Measurements from ENCODE around the gene PREP. TPM values are rescaled to one million over a fixed set of nuclear protein-coding genes. Genes with fewer than 3 reads are reported as not detected.
A peak's percentile ranks its signal among the peaks of the same experiment; 100 is the strongest.

PREP gene
- total and polyA plus RNA-seq, 2 of the 8 experiments (the other 6 are each of a cell fraction or from before 2014, with no cell fraction given), result 26.8 to 70.0 TPM

GRCh38 chr6:105431226-105431625 lies 28.3 kb upstream of the PREP start:
- Histone ChIP-seq H3K4me3 (ENCODE audit: extremely low read depth in 1 of 4, insufficient read depth in 2 of 4, low read depth in 3 of 4, low read length in 4 of 4) (no peak overlapping the region), H3K4me2 (ENCODE audit: insufficient read depth in 1 of 2, low read depth in 2 of 2, low read length in 2 of 2) (no peak overlapping the region), H4K91ac (replicated peaks; ENCODE audit: insufficient read length, low read length) (no peak overlapping the region), H3K9me3 (ENCODE audit: insufficient read depth in 2 of 2, low read depth in 1 of 2, low read length in 1 of 2) (no peaks in the 10 kb centered on the region), H3K23me2 (ENCODE audit: low read depth, low read length) (no peaks in the 10 kb centered on the region), H3K27me3 (replicated peaks in 1 of 4; ENCODE audit: control insufficient read depth in 3 of 4, extremely low read depth in 1 of 4, insufficient read depth in 3 of 4, low read length in 3 of 4) (no peaks in the 10 kb centered on the region), H2BK12ac (ENCODE audit: low read depth, low read length) (no peak overlapping the region), H2BK20ac (ENCODE audit: low read length) (no peak overlapping the region), H3K9ac (replicated peaks in 1 of 4; ENCODE audit: extremely low read depth in 1 of 4, low read depth in 3 of 4, low read length in 3 of 4) (no peak overlapping the region), H3K27ac (ENCODE audit: low read depth, low read length) (no peak overlapping the region), H2BK120ac (replicated peaks; ENCODE audit: low read depth, low read length) (no peak overlapping the region), H4K20me1 (replicated peaks in 1 of 2; ENCODE audit: control insufficient read depth in 1 of 2, insufficient read depth in 2 of 2, low read length in 2 of 2) (no peaks in the 10 kb centered on the region), H3K79me1 (ENCODE audit: low read depth, low read length) (no peaks in the 10 kb centered on the region), H3K18ac (ENCODE audit: extremely low read depth, low read length) (no peak overlapping the region), H3K4me1 (replicated peaks in 1 of 4; ENCODE audit: control insufficient read depth in 3 of 4, insufficient read depth in 4 of 4, low read length in 3 of 4) (peaks cover 0 to 3% (median 0%) of the 10 kb centered on the region in 4 experiments; a peak in 1 of 7 replicates), H4K5ac (ENCODE audit: insufficient read length, low read depth, low read length) (no peak overlapping the region), H3K23ac (ENCODE audit: insufficient read length) (no peak overlapping the region), H3K79me2 (ENCODE audit: control insufficient read depth in 1 of 2, insufficient read depth in 2 of 2, low read length in 2 of 2) (no peaks in the 10 kb centered on the region), H3K4ac (replicated peaks; ENCODE audit: insufficient read length, low read depth, low read length) (no peak overlapping the region), H2BK5ac (ENCODE audit: low read depth, low read length) (no peak overlapping the region), H3K36me3 (ENCODE audit: control insufficient read depth in 2 of 4, insufficient read depth in 4 of 4, low read length in 3 of 4) (no peaks in the 10 kb centered on the region), H3K56ac (replicated peaks; ENCODE audit: insufficient read length, low read depth, low read length) (no peak overlapping the region), H3K14ac (ENCODE audit: insufficient read length) (no peak overlapping the region), H4K8ac (ENCODE audit: extremely low read depth, insufficient read depth, low read length) (no peak overlapping the region), H2AK5ac (ENCODE audit: low read depth, low read length) (no peak overlapping the region), H2AFZ (ENCODE audit: low read length) (no peak overlapping the region), H2BK15ac (ENCODE audit: low read length) (no peak overlapping the region)
- TF ChIP-seq CTCF (IDR thresholded peaks at IDR 0.05; ENCODE audit: control extremely low read depth in 1 of 3, insufficient read depth in 1 of 3, low read depth in 1 of 3, low read length in 3 of 3) (peak in 2 of 3 experiments; percentile 43 to 44; a peak in 2 of 4 replicates), RAD21 (IDR thresholded peaks at IDR 0.05 in 1 of 2, conservative IDR thresholded peaks at IDR 0.05 in 1 of 2; ENCODE audit: low read depth in 2 of 2, low read length in 2 of 2) (peak; percentile 68 to 70), KDM5A (IDR thresholded peaks at IDR 0.05; ENCODE audit: low read length) (no peak)
- POLR2A ChIA-PET (ENCODE audit: partially characterized antibody), result interaction anchor here (0.6 to 1.2 kb wide), 2 partner anchors 28 to 238 kb away, joined by 3 to 4 read pairs; partner anchors contain the start of gene PREP
- peak; percentile 80 for FAIRE-seq
- 34% methylated on average over 2 of the region's 2 CpGs; no CpG with 5 or more reads in 1 of the 2 experiments for WGBS, 2 experiments (ENCODE audit: extremely low coverage in 1 of 2, insufficient coverage in 1 of 2, insufficient read length in 1 of 2, insufficient replicate concordance in 2 of 2, low coverage in 1 of 2, low lambda C conversion rate in 2 of 2, missing lambda C conversion rate in 1 of 2)
- CTCF ChIA-PET (ENCODE audit: partially characterized antibody), result interaction anchor here (0.6 to 2.7 kb wide), 41 partner anchors 8 to 1387 kb away, joined by 3 to 14 read pairs (median 4); no protein-coding TSS in a partner anchor
- no peak for DNase-seq (ENCODE audit: low read depth in 1 of 2, low spot score in 2 of 2)

All from H1 (cell line).